Liver (tissue), 9 donors: ENCODE data around the gene SOX13. TPM values are rescaled to one million over a fixed set of nuclear protein-coding genes. Genes with fewer than 3 reads are reported as not detected.

ENCODE experiments used
- DNase-seq: peaks from one replicate; pipeline ENCODE4 v3.0.0-alpha.2; 2017; ENCODE audit warnings: low spot score
- H3K27ac ChIP-seq, 2 donors: one replicate each; pipeline ENCODE4 v1.7.0; 2013; ENCODE audit warnings: inconsistent platforms in 2 of 2, low read length in 2 of 2, control low read depth in 1 of 2, low read depth in 1 of 2, mild to moderate bottlenecking in 1 of 2
- H3K27me3 ChIP-seq, 4 donors: one replicate each; pipeline versions ENCODE4 v1.6.1 to v1.7.0; 2013; ENCODE audit warnings: low read length in 3 of 4, inconsistent platforms in 1 of 4, mild to moderate bottlenecking in 1 of 4, moderate library complexity in 1 of 4; ENCODE audit not compliant: control insufficient read depth in 4 of 4, insufficient read depth in 4 of 4
- H3K36me3 ChIP-seq, 4 donors: one replicate each; pipeline versions ENCODE4 v1.6.1 to v1.7.0; 2013; ENCODE audit warnings: low read length in 3 of 4, mild to moderate bottlenecking in 3 of 4, low read depth in 1 of 4, moderate library complexity in 1 of 4; ENCODE audit not compliant: control insufficient read depth in 4 of 4, insufficient read depth in 3 of 4
- H3K4me1 ChIP-seq, 4 donors: one replicate each; pipeline versions ENCODE4 v1.6.1 to v1.7.0; 2013; ENCODE audit warnings: low read length in 3 of 4, mild to moderate bottlenecking in 3 of 4, moderate library complexity in 1 of 4; ENCODE audit not compliant: control insufficient read depth in 4 of 4, insufficient read depth in 4 of 4
- H3K4me3 ChIP-seq, 3 donors: one replicate each; pipeline versions ENCODE4 v1.6.1 to v1.7.0; 2013; ENCODE audit warnings: low read length in 3 of 3, control low read depth in 1 of 3, low read depth in 1 of 3, mild to moderate bottlenecking in 1 of 3
- H3K9ac ChIP-seq, 2 donors: one replicate each; pipeline ENCODE4 v1.7.0; 2013; ENCODE audit warnings: low read length in 2 of 2, mild to moderate bottlenecking in 2 of 2, moderate library complexity in 2 of 2, control low read depth in 1 of 2, low read depth in 1 of 2
- H3K9me3 ChIP-seq, 4 donors: one replicate each; pipeline versions ENCODE4 v1.6.1 to v1.7.0; 2013; ENCODE audit warnings: low read length in 3 of 4; ENCODE audit not compliant: control insufficient read depth in 4 of 4
- ATF3 ChIP-seq: IDR thresholded peaks from 2 replicates; pipeline ENCODE4 v1.6.1; 2016; ENCODE audit warnings: antibody characterized with exemption
- CTCF ChIP-seq: fragments of 150-350 bp; IDR thresholded peaks from 2 replicates; pipeline ENCODE4 v1.5.1; 2017; ENCODE audit warnings: improper control_type of control experiment, low read depth, low read length; ENCODE audit not compliant: missing input control
- EGR1 ChIP-seq, 2 donors: IDR thresholded peaks; 2 replicates each; pipeline ENCODE4 v1.6.1; 2016 to 2018; ENCODE audit warnings: antibody characterized with exemption in 2 of 2, low read depth in 2 of 2
- FOXA1 ChIP-seq: IDR thresholded peaks from 2 replicates; pipeline ENCODE4 v1.6.1; 2016; ENCODE audit warnings: antibody characterized with exemption
- FOXA2 ChIP-seq: IDR thresholded peaks from 2 replicates; pipeline ENCODE4 v1.6.1; 2016; ENCODE audit warnings: antibody characterized with exemption
- GABPA ChIP-seq, 2 donors: IDR thresholded peaks in 1 of 2; conservative IDR thresholded peaks in 1 of 2; 2 replicates each; pipeline ENCODE4 v1.6.1; 2016; ENCODE audit warnings: antibody characterized with exemption in 2 of 2, mild to moderate bottlenecking in 1 of 2, moderate library complexity in 1 of 2
- HNF4A ChIP-seq, 2 donors: conservative IDR thresholded peaks; 2 replicates each; pipeline ENCODE4 v1.6.1; 2016; ENCODE audit warnings: antibody characterized with exemption in 2 of 2, mild to moderate bottlenecking in 2 of 2
- HNF4G ChIP-seq: IDR thresholded peaks from 2 replicates; pipeline ENCODE4 v1.6.1; 2016; ENCODE audit warnings: antibody characterized with exemption
- JUND ChIP-seq, 2 donors: IDR thresholded peaks; 2 replicates each; pipeline ENCODE4 v1.6.1; 2016; ENCODE audit warnings: antibody characterized with exemption in 2 of 2
- NR2F2 ChIP-seq: IDR thresholded peaks from 2 replicates; pipeline ENCODE4 v1.6.1; 2016; ENCODE audit warnings: antibody characterized with exemption
- RAD21 ChIP-seq, 2 donors: IDR thresholded peaks; 2 replicates each; pipeline ENCODE4 v1.6.1; 2016; ENCODE audit warnings: antibody characterized with exemption in 2 of 2, mild to moderate bottlenecking in 2 of 2
- REST ChIP-seq: IDR thresholded peaks from 2 replicates; pipeline ENCODE4 v1.6.1; 2016; ENCODE audit warnings: antibody characterized with exemption, mild to moderate bottlenecking
- RXRA ChIP-seq, 2 donors: IDR thresholded peaks; 2 replicates each; pipeline ENCODE4 v1.6.1; 2017 to 2018; ENCODE audit warnings: antibody characterized with exemption in 2 of 2, mild to moderate bottlenecking in 1 of 2
- SP1 ChIP-seq: IDR thresholded peaks from 2 replicates; pipeline ENCODE4 v1.6.1; 2018; ENCODE audit warnings: antibody characterized with exemption, mild to moderate bottlenecking
- TAF1 ChIP-seq: conservative IDR thresholded peaks from 2 replicates; pipeline ENCODE4 v1.6.1; 2016; ENCODE audit warnings: antibody characterized with exemption, mild to moderate bottlenecking
- YY1 ChIP-seq: IDR thresholded peaks from 2 replicates; pipeline ENCODE4 v1.6.1; 2016; ENCODE audit warnings: antibody characterized with exemption, mild to moderate bottlenecking
- ZBTB33 ChIP-seq: IDR thresholded peaks from 2 replicates; pipeline ENCODE4 v1.6.1; 2016; ENCODE audit warnings: antibody characterized with exemption
- WGBS: extraction: QIAGEN DNeasy Blood & Tissue Kit; methylation state at CpG from one replicate; pipeline ENCODE4 v1.1.7; 2013; 5-methylcytosine and 5-hydroxymethylcytosine counted together
- polyA plus RNA-seq, 2 donors: library from polyadenylated mRNA; stranded (reverse) in 1 of 2; unstranded in 1 of 2; fragments of 200-250 nt in 1 of 2; fragments of >200 nt in 1 of 2; fragmentation: Nextera tagmentation in 1 of 2; extraction: Ambion mirVana in 1 of 2; gene quantifications; one replicate each; pipeline versions ENCODE4 v1.2.1 to v1.2.3, GENCODE V29; 2013 to 2015
- total RNA-seq, 2 donors: library from RNA; depleted of rRNA; stranded (reverse); fragments of >200 nt; gene quantifications; one replicate each; pipeline ENCODE4 v1.2.3, GENCODE V29; 2014
- donor health status: healthy.
- donor health status: healthy.
- donor health status: healthy.
- donor health status: healthy.
- donor health status: healthy.

SOX13 gene
- total and polyA plus RNA-seq, 4 donors, result 7.8 to 15.5 (median 8.7) TPM

- no peak for DNase-seq
- Histone ChIP-seq H3K9ac (no peak overlapping the region), H3K36me3 (peaks cover 10 to 40% (median 19%) of the 10 kb centered on the region in 4 donors), H3K27me3 (no peaks in the 10 kb centered on the region), H3K27ac (no peak overlapping the region), H3K4me3 (no peak overlapping the region), H3K4me1 (peaks cover 0 to 34% (median 27%) of the 10 kb centered on the region in 4 donors), H3K9me3 (no peaks in the 10 kb centered on the region)
- WGBS, result 95% methylated on average over 22 of the region's 22 CpGs
- TF ChIP-seq CTCF (no peak), RAD21 (IDR thresholded peaks at IDR 0.05) (no peak), YY1 (no peak), EGR1 (IDR thresholded peaks at IDR 0.05; ENCODE audit: low read depth in 2 of 2) (no peak), HNF4A (conservative IDR thresholded peaks at IDR 0.05) (no peak), RXRA (IDR thresholded peaks at IDR 0.05) (no peak), REST (no peak), JUND (IDR thresholded peaks at IDR 0.05) (no peak), ATF3 (no peak), FOXA2 (no peak), NR2F2 (no peak), TAF1 (no peak), ZBTB33 (no peak), HNF4G (no peak), SP1 (no peak), FOXA1 (no peak)
Observed at GRCh38 chr1:204124639-204125038, 51.7 kb downstream of the SOX13 start.

- Histone ChIP-seq H3K9ac (no peak overlapping the region), H3K36me3 (peaks cover 9 to 33% (median 18%) of the 10 kb centered on the region in 4 donors), H3K27me3 (no peaks in the 10 kb centered on the region), H3K4me1 (peaks cover 2 to 46% (median 38%) of the 10 kb centered on the region in 4 donors), H3K4me3 (no peak overlapping the region), H3K27ac (no peak overlapping the region), H3K9me3 (no peaks in the 10 kb centered on the region)
- 91% methylated on average over 18 of the region's 18 CpGs for WGBS
- TF ChIP-seq YY1 (no peak), TAF1 (no peak), REST (no peak), HNF4A (conservative IDR thresholded peaks at IDR 0.05) (no peak), RAD21 (IDR thresholded peaks at IDR 0.05) (no peak), RXRA (IDR thresholded peaks at IDR 0.05) (no peak), GABPA (IDR thresholded peaks at IDR 0.05 in 1 of 2, conservative IDR thresholded peaks at IDR 0.05 in 1 of 2) (no peak), HNF4G (no peak)
- no peak for DNase-seq
Observed at GRCh38 chr1:204125759-204126351, 52.9 kb downstream of the SOX13 start.
